CD4-positive, alpha-beta T cell treated with Interleukin-6 at 100 ng/mL for 8 hours (primary cell): Measurements from ENCODE around the gene PLCB1.
"Not testable (repeated sequence)": the region's sequence is repeated elsewhere in the genome, so short reads cannot be mapped to it uniquely, and the experiment has no call there.

Experiments
- DNase-seq: peaks from one replicate; pipeline ENCODE4 v3.0.0-alpha.2; 2020; ENCODE audit warnings: mixed read lengths, low spot score

Gene PLCB1

DNA sequence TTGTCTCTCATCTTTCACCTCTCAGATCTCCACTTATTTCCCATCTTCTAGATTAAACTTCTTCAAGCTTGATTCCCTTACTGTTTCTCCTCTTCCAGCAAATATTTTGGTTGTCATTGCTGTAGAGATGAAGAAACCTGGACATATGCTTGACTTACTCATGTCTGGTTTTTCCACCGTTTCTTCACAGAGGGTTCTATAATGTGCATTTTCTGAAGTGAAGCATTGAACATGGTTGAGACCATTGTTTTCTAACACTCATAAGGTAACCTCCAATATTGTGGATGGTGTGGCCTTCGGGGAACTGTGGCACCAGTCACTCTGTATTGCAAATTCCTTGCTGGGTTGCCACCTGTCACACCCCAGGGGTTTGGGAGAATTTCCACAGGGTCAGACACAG is 237.2 kb downstream of the PLCB1 start:
- DNase-seq, result no peak

DNA sequence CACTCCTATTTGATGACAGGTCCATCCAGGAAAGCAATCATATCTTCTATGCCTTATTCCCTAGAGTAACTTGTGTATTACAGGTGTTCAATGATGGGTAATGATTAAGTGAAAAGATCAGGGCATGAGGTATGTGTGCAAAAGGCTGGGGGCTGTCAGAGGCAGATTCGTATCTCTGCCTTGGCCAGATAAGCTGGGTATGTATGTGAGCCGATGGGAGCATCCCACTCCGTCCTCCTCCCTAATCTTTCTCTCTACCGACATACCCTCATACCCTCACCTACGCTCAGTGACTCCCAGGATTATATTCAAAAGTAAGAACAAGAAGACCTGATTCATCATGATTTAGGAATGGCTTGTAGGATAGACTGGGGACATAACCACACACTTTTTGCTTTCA is 238.7 kb downstream of the PLCB1 start:
- no peak for DNase-seq

DNA sequence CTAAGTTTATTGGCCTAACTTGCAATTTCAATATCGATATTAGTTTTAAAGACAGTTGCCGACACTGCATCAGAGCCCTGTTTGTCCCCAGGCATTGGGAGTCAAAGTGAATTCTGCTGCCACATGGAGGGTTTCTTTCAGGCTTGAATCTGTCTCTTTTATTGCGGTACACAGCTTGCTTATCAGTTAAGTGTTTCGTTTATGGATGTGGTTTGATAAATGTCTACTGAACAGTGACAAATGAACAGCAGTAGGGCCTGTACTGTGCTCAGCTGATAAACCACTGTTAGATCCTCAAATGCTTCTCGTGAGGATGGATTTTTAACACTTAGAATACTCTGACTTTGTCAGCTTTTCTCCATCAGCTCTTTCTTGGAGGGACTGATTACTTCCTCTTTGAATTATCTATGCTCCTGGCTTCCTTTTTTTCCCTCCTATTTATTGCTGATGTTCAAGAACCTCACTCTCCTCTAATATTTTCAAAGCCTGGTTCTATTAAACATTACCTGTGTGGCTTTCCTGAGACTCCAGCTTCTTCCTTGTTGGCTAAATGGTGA is 240.8 kb downstream of the PLCB1 start:
- DNase-seq, result no peak

DNA sequence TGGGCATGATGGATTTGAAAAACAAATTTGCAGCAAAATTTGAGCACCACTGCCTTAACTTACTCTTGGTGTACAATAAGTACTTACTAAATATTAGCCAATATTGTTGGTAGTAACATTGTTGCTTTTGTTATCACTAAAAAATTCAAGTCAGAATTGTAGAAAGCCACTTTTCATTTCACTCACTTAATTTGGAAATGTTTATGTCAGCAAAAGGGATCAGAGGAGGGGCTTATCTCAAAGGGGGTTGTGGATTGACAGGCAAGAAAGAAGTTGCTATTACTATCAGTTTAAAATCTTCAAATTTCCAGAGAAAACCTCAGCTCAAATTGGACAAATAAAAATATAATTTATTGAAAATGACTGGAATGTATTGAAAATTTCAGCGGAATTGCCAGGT is 241.5 kb downstream of the PLCB1 start:
- DNase-seq, result no peak

DNA sequence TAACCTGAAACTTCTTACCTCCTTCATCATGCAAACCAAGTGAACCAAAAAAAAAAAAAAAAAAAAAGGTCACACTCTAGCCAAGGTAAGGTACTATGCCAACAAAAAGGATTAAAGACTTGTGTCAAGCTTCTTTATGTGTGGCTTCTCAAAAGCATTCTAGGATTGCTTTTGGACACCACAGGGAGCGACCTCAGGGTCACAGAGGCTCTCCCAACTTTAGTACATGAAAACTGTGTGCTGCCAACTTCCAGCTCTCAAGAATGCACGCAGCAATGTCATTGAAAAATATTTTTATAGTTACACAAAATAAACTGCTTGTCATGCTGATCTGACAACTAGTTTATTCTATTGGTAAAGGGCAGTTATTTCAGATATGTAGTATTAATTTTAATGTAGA is 243.8 kb downstream of the PLCB1 start:
- DNase-seq, result no peak

DNA sequence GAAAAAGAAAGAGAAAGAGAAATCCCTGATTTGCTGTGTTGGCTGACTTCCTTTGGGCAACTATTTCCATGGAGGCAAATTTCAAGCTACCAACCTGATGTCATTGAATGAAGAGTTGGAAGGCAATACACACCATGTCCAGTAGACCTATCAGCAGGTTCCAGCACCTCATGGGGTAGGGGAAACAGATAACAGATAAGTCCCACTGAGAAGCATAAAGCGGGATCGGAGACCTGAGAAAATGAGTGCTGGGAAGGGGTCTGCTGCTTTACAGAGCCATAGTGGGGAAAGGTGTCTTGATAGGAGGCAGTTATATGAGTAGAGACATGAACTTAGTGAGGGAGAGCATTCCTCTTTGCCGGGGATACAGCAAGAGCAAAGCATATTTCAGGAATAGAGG is 244.9 kb downstream of the PLCB1 start:
- no peak for DNase-seq

DNA sequence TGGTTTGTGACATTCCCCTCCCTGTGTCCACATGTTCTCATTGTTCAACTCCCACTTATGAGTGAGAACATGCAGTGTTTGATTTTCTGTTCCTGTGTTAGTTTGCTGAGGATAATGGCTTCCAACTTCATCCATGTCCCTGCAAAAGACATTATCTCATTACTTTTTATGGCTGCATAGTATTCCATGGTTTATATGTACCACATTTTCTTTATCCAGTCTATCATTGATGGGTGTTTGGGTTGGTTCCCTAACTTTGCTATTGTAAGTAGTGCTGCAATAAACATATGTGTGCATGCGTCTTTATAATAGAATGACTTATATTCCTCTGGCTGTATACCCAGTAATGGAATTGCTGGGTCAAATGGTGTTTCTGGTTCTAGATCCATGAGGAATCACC is 247.1 kb downstream of the PLCB1 start:
- DNase-seq, result not testable (repeated sequence)

DNA sequence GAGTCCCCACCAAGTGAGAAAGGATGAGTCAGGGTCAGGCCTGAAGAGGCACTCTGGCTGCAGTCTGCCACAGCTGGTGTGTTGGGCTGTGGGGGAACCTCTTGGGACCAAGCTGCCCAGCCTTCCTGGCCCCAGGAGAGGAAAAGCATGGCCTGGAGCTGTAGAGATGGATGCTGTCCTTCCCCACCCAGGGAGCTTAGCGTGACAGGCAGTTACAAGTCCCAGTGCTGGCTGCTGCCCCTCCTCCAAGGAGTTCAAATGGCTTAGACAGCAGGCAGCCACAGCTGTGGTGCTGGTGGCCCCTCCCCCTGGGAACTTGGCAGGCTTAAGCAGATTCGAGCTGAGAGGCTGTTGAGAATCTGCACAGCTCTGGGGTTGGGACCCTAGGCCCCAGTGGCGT is 253.2 kb downstream of the PLCB1 start:
- no peak for DNase-seq

DNA sequence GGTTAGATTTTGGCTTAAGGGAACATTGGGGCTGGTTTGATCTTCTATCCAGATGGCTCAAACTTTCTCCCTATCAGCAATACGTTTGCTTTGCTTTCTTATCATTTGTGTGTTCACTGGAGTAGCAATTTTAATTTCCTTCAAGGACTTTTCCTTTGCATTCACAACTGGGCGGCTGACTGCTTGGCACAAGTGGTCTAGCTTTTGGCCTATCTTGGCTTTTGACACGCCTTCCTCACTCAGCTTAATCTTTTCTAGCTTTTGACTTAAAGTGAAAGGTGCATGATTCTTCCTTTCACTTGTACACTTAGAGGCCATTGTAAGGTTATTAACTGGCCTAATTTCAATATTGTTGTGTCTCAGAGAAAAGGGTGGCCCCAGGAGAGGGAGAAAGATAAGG is 254.9 kb downstream of the PLCB1 start:
- DNase-seq, result no peak

DNA sequence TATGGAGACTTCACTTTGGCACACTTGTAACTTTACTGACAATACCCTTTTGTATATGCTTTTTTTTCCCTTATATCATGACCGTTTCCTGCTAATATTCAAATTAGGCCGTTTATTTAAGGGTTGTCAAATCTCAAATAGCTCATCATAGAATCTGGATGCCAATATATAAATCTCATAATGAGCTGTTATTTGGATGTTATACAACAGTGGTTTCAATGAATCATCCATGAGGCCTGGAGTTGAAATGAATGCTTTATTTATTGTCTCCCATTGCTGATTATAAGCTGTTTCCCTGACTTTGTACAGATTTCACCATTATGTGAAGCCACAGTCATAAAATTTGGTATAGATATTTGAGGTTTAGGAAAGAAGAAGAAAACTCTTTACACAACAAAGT is 256.1 kb downstream of the PLCB1 start:
- no peak for DNase-seq

DNA sequence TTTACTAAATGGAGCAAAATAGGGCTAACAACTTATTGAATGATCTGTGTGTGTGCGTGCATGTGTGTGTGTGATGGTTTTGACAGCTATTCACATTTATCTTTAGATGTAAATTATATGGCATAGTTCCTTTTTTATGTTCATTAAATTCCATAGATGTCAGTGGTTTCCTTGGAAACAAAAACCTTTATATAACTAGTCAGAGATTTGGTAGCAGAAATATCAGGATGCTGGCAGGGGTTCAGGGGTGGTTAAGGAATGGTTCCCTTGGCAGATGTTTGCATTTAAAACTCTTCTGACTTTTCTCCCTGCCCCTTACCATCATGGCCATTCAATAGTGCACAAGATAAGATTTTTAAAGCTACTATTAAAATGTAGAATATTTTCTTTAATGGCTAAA is 256.6 kb downstream of the PLCB1 start:
- DNase-seq, result no peak

DNA sequence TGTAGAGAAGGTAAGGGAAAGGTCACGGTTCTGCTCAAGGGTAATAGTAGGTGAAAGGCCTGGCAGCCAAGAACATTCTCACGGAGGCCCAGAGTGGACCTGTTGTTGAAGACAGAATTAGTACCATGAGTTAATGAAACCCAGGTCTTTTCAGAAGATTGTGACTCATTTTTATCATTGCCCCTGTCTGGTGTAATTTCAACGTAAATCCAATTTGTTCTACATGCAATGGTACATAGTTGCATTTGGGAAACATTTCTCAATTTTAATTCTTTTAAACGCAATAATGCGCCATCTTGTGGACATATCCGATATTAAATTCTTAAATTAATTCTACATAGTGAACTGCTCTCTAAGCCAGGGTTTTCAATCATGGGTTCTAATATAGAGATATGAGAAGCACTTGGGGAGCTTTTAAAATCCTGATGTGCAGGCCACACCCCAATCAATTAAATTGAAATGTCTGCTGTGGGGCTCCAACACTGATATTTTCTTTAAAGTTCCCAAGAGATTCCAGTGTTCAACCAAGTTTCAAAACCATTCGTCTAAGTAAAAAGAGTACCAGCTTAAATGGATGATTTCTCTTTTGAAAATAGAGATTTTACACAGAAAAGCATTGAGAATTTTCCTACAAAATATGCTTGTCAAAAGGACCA is 257.4 kb downstream of the PLCB1 start:
- DNase-seq, result peak; percentile 13

DNA sequence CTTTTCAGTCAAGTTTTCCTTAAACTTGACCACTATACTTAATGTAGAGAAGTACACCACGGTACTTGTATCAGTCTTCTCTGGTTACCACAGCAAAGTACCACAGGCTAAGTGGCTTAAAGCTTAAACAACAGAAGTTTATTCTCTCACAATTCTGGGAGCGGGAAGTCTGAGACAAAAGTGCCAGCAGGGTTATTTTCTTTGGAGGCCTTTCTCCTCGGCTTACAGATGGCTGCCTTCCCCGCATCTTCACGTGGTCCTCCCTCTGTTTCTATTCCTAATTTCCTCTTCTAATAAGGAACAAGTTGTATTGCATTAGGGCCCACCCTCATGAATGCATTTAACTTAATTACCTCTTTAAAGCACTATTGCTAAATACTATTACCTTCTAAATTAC is 258.0 kb downstream of the PLCB1 start:
- DNase-seq, result no peak

DNA sequence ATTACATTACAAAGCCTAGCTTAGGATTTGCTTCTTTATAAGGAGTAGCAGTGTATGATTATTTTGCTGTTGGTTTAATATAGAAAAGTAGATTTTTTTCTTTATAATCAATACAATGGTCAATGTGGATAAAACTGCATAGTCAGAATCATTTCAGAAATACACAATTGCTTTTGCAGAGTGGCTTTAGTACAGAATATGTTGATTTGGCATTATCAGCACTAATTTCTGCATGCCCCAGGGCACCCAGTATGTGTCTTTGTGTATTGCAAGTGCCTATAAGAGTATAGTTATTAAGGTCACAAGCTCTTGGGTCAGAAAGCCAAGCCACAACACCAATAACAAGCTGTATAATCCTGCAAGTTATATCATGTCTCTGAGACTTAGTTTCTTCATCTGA is 258.4 kb downstream of the PLCB1 start:
- DNase-seq, result no peak

DNA sequence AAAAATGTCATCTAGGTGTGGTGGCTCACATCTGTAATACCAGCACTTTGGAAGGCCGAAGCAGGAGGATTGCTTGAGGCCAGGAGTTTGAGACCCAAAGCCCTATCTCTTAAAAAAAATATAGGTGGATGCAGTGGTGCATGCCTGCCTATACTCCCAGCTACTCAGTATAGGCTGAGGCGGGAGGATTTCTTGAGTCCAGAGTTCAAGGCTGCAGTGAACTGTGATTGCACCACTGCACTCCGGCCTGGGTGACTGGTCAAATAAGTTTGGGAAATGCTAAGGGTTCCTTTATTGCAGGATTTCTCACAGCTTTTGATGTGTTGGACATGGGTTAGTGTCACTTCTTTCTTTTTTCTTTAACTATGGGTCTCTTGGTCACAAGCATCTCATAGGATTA is 261.3 kb downstream of the PLCB1 start:
- DNase-seq, result no peak

DNA sequence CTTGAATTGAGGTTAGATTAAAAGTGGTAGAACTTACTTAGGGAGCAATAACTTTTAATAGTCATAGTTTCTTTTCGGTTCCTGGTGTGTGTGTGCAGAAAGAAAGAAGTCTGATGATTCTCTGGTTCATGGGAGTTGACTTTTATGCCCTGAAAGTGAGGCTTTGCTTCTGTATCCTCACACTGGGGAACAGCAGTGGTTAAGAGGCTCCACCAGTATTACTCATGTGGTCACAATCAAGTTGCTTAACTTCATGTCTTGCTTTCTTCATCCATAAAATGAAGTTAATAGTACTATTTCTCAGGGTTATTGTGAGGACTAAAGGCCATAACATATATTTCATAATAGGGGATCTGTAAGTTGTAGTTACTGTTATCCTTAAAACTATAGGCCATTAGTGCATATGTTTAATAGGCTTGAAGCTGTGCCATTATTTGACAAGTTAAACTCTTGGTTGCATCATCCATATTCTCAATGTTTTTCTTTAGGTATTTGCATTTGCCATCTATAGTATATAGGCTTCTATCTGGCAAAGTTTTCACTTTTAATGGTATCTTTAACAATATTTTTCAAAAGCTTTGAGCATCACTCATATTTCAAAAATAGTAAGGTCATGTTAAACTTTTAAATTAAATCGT is 262.4 kb downstream of the PLCB1 start:
- no peak for DNase-seq

DNA sequence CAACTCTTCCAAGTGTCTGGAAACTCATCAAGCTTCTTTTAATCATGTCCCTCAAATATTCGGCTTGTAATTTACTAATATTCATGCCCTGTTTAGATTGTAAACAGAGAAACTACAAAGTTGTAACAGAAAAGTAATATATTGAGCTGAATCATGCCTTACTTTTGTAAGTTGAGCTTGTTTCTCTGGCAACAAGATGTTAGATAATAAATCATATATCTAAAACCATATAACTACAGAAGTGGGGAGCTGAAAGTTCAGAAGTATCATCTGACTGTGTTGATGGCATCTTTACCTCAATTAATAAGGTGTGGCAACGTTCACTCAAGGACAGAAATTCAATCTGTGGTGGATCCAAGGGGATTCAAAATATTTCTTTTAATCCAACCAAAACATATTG is 263.9 kb downstream of the PLCB1 start:
- no peak for DNase-seq

DNA sequence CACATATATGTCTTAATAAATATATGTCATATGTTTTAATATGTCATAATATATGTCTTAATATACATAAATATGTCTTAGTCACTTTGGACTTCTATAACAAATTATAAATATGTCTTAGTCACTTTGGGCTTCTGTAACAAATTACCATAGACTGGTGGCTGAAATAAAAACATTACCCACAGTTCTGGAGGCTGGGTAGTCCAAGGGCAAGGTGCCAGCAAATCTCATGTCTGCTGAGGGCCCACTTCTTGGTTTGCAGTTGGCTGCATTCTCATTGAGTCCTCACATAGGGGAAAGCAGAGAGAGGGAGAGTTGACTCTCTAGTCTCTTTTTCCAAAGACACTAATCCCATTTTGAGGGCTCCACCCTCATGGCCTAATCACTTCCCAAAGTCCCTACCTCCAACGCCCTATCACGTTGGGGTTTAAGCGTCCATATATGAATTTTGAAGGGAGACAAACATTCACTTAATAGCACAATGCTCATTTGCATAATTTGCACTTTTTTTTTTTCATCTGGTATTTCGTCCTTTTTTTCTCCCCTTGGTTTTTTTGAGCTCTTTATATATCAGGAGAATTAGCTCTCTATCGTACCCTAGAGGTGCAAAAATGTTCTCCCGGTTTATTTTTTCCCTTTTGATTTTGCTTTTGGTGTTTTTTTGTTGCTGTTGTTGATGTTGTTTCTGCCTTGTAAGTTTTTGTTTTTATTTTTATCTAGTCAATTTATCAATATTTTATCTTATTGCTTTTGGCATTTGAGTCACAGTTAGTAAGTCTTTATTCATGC is 266.4 kb downstream of the PLCB1 start:
- no peak for DNase-seq

DNA sequence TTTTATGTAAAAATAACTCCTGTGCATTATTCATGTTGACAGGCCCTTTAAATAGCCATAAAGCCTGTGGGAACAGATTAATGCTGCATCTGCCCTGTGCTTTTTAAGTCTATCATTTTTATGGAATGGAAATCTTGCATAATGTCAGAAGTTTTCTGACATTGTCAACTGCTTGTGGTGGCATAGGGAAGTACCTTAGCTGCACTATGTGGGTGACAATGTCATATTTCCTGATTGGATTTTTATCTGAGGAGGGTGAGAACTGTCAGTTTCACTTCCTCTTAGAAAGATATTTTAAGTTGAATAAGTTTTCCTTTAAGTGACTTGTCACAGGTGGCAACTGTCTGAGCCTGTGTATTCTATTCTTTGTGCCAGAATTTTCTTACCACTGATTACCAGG is 267.9 kb downstream of the PLCB1 start:
- DNase-seq, result no peak

DNA sequence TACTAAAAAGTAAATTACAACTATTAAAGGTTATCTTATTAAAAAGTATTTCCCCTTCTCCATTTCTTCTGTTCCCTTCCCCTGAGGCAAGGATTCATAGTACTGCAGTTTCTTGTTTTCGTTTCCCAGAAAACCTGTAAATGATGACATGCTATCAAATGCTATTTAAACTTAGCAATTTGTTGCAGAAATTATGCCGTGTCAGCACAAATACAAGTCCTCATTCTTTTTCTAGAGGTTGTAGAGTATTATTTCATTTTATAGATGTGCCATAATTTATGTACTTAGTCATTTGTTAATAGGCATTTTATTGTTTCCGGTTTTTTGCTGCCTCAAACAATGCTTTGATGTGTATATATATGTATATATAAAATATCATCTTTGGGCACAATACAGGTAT is 268.4 kb downstream of the PLCB1 start:
- no peak for DNase-seq

DNA sequence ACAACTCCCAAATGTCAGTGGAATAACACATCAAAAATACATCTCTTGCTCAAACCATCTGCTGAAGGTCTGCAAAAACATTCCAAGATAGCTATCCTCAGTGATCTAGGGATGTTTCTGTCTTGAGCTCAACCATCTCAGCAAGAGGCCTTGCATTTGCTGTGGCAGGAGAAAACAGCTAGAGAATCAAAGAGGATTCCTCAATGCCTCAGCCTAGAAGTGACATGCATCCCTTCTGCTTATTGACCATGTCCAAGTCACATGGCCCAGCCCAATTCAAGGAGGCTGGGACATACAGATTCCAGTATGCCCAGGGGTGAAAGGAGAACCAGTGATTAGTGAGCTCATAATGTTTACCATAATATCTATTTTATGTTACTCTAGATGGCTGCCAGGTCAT is 269.5 kb downstream of the PLCB1 start:
- no peak for DNase-seq

DNA sequence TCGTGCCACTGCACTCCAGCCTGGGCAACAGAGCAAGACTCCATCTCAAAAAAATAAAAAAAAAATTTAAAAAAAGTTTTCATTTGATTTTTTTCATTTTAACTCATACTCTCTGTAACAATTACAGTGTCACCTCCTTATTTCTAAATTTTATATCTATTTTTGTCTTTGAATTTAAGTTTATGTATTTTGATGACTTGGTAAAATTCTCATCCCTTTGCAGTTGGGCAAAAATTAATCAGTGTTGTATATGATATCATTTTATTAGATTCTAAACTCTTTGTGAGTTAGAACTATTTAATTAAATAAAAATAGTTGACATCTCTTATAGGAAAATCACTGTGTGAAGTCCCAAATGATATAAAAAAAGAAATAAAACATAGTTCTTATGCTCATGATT is 270.7 kb downstream of the PLCB1 start:
- DNase-seq, result no peak
